GM23338 (cell line): ENCODE results near the gene HSDL2. TPM values are rescaled to one million over a fixed set of nuclear protein-coding genes. Genes with fewer than 3 reads are reported as not detected.

ENCODE experiments used
- ATAC-seq: fragments of 200-7000 bp; cut with Tn5 transposase; 3 replicates; pipeline ENCODE4 v1.9.1; 2020
- DNase-seq: peaks from one replicate; pipeline ENCODE4 v3.0.0-alpha.2; 2015; ENCODE audit warnings: low spot score
- H2AFZ ChIP-seq: fragments of 200-600 bp; sonication (generic); 2 replicates; pipeline ENCODE4 v1.8.0; 2016; ENCODE audit warnings: antibody characterized with exemption, mild to moderate bottlenecking, moderate library complexity
- H3F3A ChIP-seq: fragments of 200-600 bp; sonication (generic); replicated peaks from 2 replicates; pipeline ENCODE4 v1.8.0; 2017; ENCODE audit warnings: antibody characterized with exemption, mixed run types, low read depth
- H3K27ac ChIP-seq: fragments of 200-600 bp; sonication (generic); 2 replicates; pipeline ENCODE4 v1.6.1; 2016; ENCODE audit warnings: low read depth
- H3K27me3 ChIP-seq: fragments of 200-600 bp; sonication (generic); 2 replicates; pipeline ENCODE4 v1.8.0; 2016; ENCODE audit warnings: mild to moderate bottlenecking, mixed run types, moderate library complexity; ENCODE audit not compliant: insufficient read depth
- H3K36me3 ChIP-seq: fragments of 200-600 bp; sonication (generic); 2 replicates; pipeline ENCODE4 v1.8.0; 2016; ENCODE audit warnings: mild to moderate bottlenecking; ENCODE audit not compliant: insufficient read depth
- H3K4me1 ChIP-seq: fragments of 200-600 bp; sonication (generic); 2 replicates; pipeline ENCODE4 v1.8.0; 2016; ENCODE audit warnings: mild to moderate bottlenecking, moderate library complexity; ENCODE audit not compliant: insufficient read depth
- H3K4me2 ChIP-seq: fragments of 200-600 bp; sonication (generic); 2 replicates; pipeline ENCODE4 v1.7.1; 2017; ENCODE audit warnings: mixed run types
- H3K4me3 ChIP-seq: fragments of 200-600 bp; sonication (generic); 2 replicates; pipeline ENCODE4 v1.6.1; 2016; ENCODE audit warnings: mixed run types
- H3K79me2 ChIP-seq: fragments of 200-600 bp; sonication (generic); replicated peaks from 2 replicates; pipeline ENCODE4 v1.8.0; 2017; ENCODE audit warnings: mild to moderate bottlenecking; ENCODE audit not compliant: insufficient read depth
- H3K9me2 ChIP-seq: fragments of 200-600 bp; sonication (generic); 2 replicates; pipeline ENCODE4 v1.8.0; 2017; ENCODE audit not compliant: insufficient read depth
- H4K20me1 ChIP-seq: fragments of 200-600 bp; sonication (generic); replicated peaks from 2 replicates; pipeline ENCODE4 v1.8.0; 2017; ENCODE audit warnings: mild to moderate bottlenecking; ENCODE audit not compliant: insufficient read depth
- H3K27ac Mint-ChIP-seq: 2 replicates; pipeline ENCODE4 v1.8.0; 2020; ENCODE audit warnings: inconsistent platforms, mild to moderate bottlenecking, moderate library complexity, mixed read lengths
- H3K27me3 Mint-ChIP-seq: 3 replicates; pipeline ENCODE4 v1.8.0; 2022; ENCODE audit warnings: low read depth, mild to moderate bottlenecking, moderate library complexity, mixed read lengths, inconsistent platforms; ENCODE audit not compliant: insufficient read depth, poor library complexity
- H3K36me3 Mint-ChIP-seq: 3 replicates; pipeline ENCODE4 v1.8.0; 2021; ENCODE audit warnings: low read depth, mild to moderate bottlenecking, inconsistent platforms, moderate library complexity, mixed read lengths
- H3K4me1 Mint-ChIP-seq: 3 replicates; pipeline ENCODE4 v1.8.0; 2020; ENCODE audit warnings: mild to moderate bottlenecking, inconsistent platforms, mixed read lengths
- H3K4me3 Mint-ChIP-seq: 3 replicates; pipeline ENCODE4 v1.8.0; 2021; ENCODE audit warnings: moderate library complexity, mild to moderate bottlenecking, inconsistent platforms, mixed read lengths
- H3K9me3 Mint-ChIP-seq: 3 replicates; pipeline ENCODE4 v1.8.0; 2020; ENCODE audit warnings: moderate library complexity, mild to moderate bottlenecking, inconsistent platforms, mixed read lengths
- CTCF ChIP-seq, 2 experiments: fragments of 200-600 bp in 1 of 2; sonication (generic) in 1 of 2; conservative IDR thresholded peaks; 2 replicates each; pipeline versions ENCODE4 v1.5.1 to v1.6.1; 2016 to 2017; ENCODE audit warnings: antibody characterized with exemption in 2 of 2, low read depth in 2 of 2, mild to moderate bottlenecking in 2 of 2, moderate library complexity in 1 of 2
- ETS1 ChIP-seq: IDR thresholded peaks from 2 replicates; pipeline ENCODE4 v1.6.1; 2016; ENCODE audit warnings: antibody characterized with exemption
- EZH2 ChIP-seq: fragments of 200-600 bp; sonication (generic); IDR thresholded peaks from one replicate; pipeline ENCODE4 v1.8.0; 2017; ENCODE audit warnings: antibody characterized with exemption, mild to moderate bottlenecking, low read depth; ENCODE audit not compliant: unreplicated experiment
- JUNB ChIP-seq: IDR thresholded peaks from one replicate; pipeline ENCODE4 v1.6.1; 2016; ENCODE audit warnings: antibody characterized with exemption; ENCODE audit not compliant: unreplicated experiment
- POLR2AphosphoS5 ChIP-seq: IDR thresholded peaks from 2 replicates; pipeline ENCODE4 v1.6.1; 2016; ENCODE audit warnings: antibody characterized with exemption, low read depth
- STAT1 ChIP-seq: IDR thresholded peaks from one replicate; pipeline ENCODE4 v1.6.1; 2016; ENCODE audit warnings: antibody characterized with exemption; ENCODE audit not compliant: unreplicated experiment
- ZNF114 ChIP-seq: fragments of 250-450 bp; sonication (Bioruptor Pico); IDR thresholded peaks from 2 replicates; pipeline ENCODE4 v1.5.0; 2020; ENCODE audit warnings: mild to moderate bottlenecking, moderate library complexity
- ZNF331 ChIP-seq: fragments of 250-450 bp; sonication (Bioruptor Pico); IDR thresholded peaks from 2 replicates; pipeline ENCODE4 v1.5.0; 2020; ENCODE audit warnings: low read depth, mild to moderate bottlenecking, moderate library complexity
- ZNF462 ChIP-seq: fragments of 250-450 bp; sonication (Bioruptor Pico); IDR thresholded peaks from 2 replicates; pipeline ENCODE4 v1.5.0; 2020; ENCODE audit warnings: mild to moderate bottlenecking, moderate library complexity
- polyA plus RNA-seq: library from polyadenylated mRNA; unstranded; fragments of >200 nt; fragmentation: Nextera tagmentation; extraction: Ambion mirVana; gene quantifications from 2 replicates; pipeline ENCODE4 v1.2.1, GENCODE V29; 2016
- total RNA-seq: library from RNA; depleted of rRNA; stranded (reverse); fragments of >200 nt; shearing (Covaris generic); gene quantifications from 2 replicates; pipeline ENCODE4 v1.2.3, GENCODE V29; 2014
- TF ChIP-seq, protein P1 (sequence below): IDR thresholded peaks from one replicate; pipeline ENCODE4 v1.6.1; 2018; ENCODE audit warnings: antibody characterized with exemption; ENCODE audit not compliant: unreplicated experiment

The HSDL2 gene
- total and polyA plus RNA-seq, 2 experiments from 2014 or later = 11.4 to 15.3 TPM

DNA sequence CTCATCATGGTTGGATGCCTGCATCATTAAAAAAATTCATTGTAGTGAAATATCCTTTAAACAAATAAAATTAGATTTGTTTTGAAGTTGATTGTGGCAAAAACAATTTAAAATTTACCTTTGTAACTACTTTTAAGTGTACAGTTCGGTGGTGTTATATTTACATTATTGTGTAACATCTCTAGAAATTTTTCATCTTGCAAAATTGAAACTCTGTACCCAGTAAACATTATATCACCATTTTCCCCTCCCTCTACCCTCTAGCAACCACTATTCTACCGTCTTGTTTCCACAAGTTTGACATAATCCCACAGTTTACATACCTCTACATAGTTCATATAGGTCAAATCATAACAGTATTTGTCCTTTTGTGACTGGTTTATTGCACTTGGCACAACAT, 104.7 kb downstream of the HSDL2 start (continued):
- TF ChIP-seq STAT1 (no peak), ETS1 (no peak)

DNA sequence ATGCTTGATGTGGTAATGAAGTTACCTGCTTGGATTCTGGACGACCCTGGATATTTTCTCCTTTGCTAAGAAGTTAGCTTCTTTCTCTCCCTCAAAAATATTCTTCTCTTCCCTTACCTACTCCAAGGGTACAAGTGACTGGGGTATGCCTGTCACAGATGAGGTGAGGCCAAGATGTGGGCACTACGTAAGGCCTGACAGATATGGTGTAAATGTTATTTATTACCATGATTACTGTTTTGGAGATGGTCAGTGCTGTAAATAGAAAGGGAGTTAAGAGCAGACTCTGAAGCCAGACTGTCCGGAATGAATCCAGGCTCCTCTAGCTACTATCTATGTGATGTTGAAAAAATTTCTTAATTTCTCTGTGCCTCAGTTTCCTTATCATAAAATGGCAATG, 105.7 kb downstream of the HSDL2 start:
- Histone ChIP-seq H2AFZ (no peak overlapping the region), H3K79me2 (peaks cover 41% of the 10 kb centered on the region), H3K36me3 (no peaks in the 10 kb centered on the region), H3K4me1 (peaks cover 31% of the 10 kb centered on the region), H3F3A (no peaks in the 10 kb centered on the region), H3K4me3 (peak overlapping the region; percentile 84), H4K20me1 (peaks cover 11% of the 10 kb centered on the region), H3K27me3 (no peaks in the 10 kb centered on the region), H3K27ac (no peak overlapping the region; the same call in 1 of the 2 replicates), H3K4me2 (peak overlapping the region; percentile 92), H3K9me2 (no peaks in the 10 kb centered on the region)
- peak overlapping the region; percentile 97 for H3K4me3 Mint-ChIP-seq
- H3K27ac Mint-ChIP-seq = no peak overlapping the region
- H3K36me3 Mint-ChIP-seq = no peaks in the 10 kb centered on the region; the same call in 1 of the 3 replicates
- no peak for DNase-seq
- TF ChIP-seq ZNF331 (CRISPR knock-in tag) (no peak), CTCF (conservative IDR thresholded peaks at IDR 0.05; ENCODE audit: low read depth in 2 of 2) (no peak), POLR2AphosphoS5 (no peak), ZNF114 (CRISPR knock-in tag) (no peak), JUNB (no peak), EZH2 (no peak), ETS1 (no peak), ZNF462 (CRISPR knock-in tag) (no peak)
- TF ChIP-seq, protein P1, sequence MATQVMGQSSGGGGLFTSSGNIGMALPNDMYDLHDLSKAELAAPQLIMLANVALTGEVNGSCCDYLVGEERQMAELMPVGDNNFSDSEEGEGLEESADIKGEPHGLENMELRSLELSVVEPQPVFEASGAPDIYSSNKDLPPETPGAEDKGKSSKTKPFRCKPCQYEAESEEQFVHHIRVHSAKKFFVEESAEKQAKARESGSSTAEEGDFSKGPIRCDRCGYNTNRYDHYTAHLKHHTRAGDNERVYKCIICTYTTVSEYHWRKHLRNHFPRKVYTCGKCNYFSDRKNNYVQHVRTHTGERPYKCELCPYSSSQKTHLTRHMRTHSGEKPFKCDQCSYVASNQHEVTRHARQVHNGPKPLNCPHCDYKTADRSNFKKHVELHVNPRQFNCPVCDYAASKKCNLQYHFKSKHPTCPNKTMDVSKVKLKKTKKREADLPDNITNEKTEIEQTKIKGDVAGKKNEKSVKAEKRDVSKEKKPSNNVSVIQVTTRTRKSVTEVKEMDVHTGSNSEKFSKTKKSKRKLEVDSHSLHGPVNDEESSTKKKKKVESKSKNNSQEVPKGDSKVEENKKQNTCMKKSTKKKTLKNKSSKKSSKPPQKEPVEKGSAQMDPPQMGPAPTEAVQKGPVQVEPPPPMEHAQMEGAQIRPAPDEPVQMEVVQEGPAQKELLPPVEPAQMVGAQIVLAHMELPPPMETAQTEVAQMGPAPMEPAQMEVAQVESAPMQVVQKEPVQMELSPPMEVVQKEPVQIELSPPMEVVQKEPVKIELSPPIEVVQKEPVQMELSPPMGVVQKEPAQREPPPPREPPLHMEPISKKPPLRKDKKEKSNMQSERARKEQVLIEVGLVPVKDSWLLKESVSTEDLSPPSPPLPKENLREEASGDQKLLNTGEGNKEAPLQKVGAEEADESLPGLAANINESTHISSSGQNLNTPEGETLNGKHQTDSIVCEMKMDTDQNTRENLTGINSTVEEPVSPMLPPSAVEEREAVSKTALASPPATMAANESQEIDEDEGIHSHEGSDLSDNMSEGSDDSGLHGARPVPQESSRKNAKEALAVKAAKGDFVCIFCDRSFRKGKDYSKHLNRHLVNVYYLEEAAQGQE = no peak
- no peak for ATAC-seq
- H3K27me3 Mint-ChIP-seq = peaks cover 16% of the 10 kb centered on the region
- no peaks in the 10 kb centered on the region for H3K9me3 Mint-ChIP-seq
- H3K4me1 Mint-ChIP-seq = peaks cover 27% of the 10 kb centered on the region
